Right renal cortex interstitium (tissue), 3 donors: Measurements from ENCODE around the gene OFD1. TPM values are rescaled to one million over a fixed set of nuclear protein-coding genes. Genes with fewer than 3 reads are reported as not detected.

Experiments
- DNase-seq, 3 donors: peaks; one replicate each; pipeline ENCODE4 v3.0.0-alpha.2; 2013; ENCODE audit warnings: low read depth in 3 of 3, low spot score in 2 of 3
- polyA plus RNA-seq, 3 donors: library from polyadenylated mRNA; unstranded; fragments of 120-200 nt; gene quantifications; one replicate each; pipeline ENCODE4 v1.2.1, GENCODE V29; 2013; ENCODE audit not compliant: insufficient read length in 3 of 3

Gene OFD1
- polyA plus RNA-seq, 3 donors, result 35.6 to 41.4 (median 35.8) TPM

DNA sequence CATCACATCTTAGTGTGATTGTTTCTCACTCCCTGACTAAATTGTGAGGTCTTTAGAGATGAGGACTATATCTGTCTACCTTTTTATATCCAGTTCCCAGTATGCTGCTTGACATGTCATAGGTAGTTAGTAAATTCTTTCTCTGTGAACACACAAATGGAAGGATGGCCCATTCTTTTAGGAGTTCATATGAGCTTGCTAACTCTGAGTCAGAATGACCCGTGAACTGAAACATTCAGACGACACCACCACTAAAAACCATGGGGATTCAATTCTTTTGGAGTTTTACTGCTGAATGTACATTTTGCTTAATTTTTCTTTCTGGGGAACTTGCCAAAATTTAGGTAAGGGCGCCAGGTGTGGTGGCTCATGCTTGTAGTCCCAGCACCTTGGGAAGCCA is 13.9 kb downstream of the OFD1 start:
- no peak for DNase-seq

DNA sequence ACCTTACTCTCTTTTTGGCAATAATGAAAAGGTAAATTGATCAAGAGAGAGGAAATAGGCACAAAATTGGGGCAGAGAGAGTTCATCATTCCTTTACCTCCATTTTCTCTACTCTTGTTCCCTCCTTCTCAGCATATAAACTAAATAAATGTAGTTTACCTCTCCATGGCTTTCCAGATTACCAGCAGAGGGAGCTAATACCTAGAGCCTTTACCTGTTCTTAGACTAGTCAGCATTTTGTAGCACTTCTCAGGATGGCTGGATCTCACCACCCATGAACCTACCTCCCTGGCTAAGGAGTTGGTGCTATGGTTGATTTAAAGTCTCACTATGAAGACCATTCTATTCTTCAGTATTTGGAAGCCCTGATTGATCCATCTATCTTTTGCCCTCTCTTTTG is 15.7 kb downstream of the OFD1 start:
- no peak for DNase-seq

DNA sequence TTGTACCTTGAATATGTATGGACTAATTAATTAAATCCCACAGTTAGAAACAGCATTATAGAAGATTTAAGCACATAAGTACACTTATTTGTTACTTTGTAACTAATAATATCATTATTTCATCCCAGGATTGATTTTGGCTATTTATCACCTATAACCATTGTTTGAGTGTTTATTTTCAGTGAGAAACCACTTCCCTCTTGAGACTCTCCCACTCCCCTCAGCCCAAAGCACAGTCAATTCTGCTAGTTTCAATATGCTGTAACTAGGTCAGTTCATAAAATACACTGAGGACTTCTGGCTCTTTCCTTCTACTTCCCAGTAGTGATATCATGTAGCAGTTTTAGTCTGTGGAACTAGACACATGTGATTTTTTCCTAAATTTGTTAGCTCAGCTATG is 16.3 kb downstream of the OFD1 start:
- no peak for DNase-seq

DNA sequence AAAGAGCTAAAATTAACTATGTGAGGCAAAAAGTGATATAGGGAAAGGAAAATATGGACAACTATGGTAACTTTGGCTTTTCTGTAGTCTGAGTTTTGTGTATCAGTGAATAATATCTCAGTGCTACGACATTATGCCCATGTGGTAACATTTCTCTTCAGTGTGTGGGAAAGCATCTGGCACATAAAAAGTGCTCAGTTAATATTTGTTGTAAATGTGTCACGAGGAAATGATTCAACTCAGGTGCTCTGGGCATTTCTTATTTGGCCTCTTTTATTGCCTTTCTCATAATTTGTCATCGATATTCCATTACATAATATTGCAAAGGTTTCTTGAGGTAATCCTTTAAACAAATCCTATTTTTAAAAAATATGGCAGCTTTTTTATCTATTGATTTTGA is 17.6 kb downstream of the OFD1 start:
- DNase-seq, result no peak

DNA sequence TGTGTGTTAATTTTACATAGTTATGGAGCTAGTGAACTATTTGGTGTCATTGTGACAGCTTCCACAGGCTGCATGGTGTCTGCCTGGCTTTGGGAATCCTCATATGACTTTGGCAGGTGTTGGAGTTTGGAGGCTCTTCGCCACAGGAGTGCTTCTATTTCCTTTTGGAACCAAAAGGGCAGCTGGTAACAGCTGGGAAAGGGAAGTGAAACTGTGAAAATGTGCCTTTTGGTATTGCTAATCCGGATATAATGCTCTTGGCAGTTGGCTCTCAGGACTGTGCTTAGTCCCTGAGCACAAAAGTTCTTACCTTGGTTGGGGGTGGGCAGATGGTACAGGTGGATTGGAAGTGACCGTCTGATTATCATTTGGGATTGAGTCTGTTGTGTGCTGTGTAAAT is 18.1 kb downstream of the OFD1 start:
- DNase-seq, result no peak

DNA sequence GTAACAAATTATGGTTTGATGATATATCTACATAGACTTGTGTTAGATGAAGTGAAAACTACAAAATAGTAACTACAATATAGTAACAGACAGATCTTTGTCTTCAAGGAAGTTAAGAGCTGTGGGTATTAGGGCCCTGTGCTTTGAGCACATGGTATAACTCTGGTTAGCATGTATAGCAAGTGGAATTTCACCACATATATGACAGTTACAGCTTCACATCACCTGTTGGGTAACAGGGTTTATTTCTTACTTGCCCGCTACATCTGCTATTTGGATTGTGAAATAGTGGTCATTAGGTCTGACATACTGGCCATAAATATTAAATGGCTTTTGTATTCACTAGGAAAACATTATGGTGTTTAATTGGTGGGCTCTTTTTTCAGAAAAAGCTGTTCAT is 20.2 kb downstream of the OFD1 start:
- no peak for DNase-seq

DNA sequence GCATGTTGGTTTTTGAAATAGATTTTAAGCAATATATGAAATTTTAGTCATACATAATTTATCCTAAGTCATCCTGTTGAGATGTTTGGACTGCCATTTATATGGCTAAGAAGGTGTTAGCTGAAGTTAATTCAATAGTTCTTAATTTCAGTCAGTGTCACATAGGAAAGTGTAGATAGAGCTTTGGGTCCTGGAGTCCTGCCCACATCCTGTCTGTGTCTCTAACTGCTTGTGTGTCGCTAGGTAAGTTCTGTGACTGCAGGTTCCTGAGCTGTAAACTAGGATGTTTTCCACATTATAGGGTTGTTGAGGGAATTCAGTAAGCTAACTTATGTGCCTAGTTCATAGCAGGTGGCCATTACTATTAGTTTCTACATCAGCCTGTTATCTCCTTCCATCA is 20.7 kb downstream of the OFD1 start:
- no peak for DNase-seq

DNA sequence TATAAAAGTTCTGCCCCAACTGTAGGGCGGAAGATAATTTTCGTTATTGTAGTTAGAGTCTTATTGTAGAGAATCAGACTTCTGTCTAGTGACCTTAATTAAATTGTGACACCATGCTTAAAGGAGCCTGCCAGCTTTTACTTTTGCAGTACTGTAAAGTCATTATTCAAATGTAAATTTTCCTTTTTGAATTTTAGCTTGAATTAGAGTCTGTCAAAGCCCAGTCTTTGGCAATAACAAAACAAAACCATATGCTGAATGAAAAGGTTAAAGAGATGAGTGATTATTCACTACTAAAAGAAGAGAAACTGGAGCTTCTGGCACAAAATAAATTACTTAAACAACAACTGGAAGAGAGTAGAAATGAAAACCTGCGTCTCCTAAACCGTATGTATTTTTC is 21.8 kb downstream of the OFD1 start:
- DNase-seq, result no peak

DNA sequence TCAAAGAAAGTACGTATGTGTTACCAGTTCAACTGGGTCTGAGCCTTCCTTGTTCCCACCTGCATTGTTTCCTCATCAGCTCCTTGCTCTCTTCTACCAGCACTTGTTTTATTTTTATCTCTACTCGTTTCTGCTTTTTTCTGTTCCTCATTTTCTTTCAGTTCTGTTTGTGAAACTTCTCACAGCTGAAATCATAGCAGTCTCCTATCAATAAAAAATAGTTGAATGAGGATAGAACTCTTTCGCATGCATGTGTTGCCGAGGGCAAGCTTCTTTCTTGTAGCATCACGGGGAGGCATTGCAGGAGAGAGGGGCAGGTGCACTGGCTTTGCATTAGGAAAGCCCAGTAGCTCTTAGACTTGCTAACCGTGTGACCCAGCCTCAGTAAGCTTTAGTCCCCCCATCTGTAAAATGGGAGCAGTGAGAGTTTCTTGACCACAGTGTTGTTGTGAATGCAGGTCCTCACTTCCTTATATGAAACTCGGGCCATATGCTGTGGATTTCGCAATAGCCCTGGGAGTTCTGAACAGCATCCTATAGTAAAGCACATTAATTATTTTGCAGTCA is 24.7 kb downstream of the OFD1 start:
- no peak for DNase-seq

DNA sequence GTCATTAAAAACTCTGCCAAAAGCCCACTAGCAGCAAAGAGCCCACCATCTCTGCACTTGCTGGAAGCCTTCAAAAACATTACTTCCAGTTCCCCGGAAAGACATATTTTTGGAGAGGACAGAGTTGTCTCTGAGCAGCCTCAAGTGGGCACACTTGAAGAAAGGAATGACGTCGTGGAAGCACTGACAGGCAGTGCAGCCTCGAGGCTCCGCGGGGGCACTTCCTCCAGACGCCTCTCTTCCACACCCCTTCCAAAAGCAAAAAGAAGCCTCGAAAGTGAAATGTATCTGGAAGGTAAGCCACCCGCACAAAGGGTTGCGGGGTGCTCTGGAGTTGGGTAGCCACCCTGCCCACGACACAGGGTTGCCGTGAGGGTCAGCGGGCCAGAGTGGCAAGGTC is 25.9 kb downstream of the OFD1 start:
- no peak for DNase-seq

DNA sequence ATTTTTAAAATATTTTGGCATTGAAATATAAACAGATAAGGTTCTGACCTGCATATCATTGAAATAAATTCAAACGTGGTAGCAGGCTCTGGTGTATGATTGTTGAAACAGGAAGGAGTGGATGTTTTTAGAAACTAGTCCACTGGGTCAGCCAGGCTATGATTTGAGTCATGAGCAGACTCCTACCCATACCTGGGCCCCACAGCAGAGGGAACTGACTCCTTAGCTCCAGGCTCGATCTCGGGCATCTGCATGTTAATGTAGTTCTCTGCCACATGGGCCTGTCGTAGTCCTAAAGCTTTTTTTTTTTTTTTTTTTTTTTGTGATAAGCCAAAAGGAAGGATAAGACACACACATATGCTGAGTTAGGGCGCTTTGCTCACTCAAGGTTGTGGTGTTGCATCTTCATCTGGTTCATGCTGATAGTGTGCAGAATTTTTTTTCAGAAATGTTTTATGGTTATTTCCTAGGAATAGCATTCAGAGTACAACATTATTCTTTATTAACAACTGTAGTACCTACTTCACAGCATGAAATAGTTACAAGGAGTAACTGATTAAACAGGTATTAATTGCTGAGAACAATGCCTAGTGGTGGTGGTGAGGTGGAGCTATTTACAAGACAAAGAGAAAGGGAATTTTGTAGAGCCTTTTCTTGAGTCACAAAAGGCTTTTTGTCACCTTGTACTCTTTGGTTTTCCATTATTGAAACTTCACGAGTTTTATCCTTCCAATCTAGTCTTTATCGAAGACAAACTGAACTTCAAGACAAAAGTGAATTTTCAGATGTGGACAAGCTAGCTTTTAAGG is 27.3 kb downstream of the OFD1 start:
- DNase-seq, result no peak

DNA sequence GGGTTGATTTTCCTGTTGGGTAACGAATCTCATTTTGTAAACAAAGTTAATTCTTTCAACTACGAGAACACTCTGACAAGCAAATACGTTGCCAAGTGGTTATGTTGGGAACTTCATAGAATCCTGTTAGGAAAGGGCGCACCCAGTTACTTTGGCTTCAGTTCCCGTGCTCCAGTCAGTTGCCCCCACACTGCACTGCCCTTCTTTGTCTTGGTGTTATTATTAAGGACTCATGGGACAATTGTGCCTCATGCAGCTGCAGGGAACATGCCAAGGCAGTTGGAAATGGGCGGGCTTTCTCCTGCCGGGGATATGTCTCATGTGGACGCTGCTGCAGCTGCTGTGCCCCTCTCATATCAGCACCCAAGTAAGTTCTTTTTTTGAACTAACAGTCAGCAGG is 28.9 kb downstream of the OFD1 start:
- no peak for DNase-seq

DNA sequence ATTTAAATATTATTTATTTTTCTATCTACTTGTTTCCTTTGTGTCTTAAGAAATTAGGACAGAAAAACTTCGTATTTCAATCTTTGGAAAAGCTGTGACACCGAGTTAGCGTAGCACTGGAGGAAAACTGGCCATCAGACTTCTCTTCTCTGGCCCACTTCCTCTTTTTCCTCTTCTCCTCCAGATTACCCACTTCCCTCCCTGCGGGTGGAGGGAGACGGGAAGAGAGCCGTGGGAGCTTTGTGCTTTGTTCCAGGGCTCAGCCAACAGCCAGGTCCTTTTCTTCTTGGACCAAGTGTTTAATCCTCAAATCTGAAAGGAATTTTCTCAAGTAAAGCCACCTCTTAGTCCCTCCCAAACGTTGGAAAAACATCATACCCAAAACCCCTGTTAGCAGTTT is 29.7 kb downstream of the OFD1 start:
- DNase-seq, result no peak

DNA sequence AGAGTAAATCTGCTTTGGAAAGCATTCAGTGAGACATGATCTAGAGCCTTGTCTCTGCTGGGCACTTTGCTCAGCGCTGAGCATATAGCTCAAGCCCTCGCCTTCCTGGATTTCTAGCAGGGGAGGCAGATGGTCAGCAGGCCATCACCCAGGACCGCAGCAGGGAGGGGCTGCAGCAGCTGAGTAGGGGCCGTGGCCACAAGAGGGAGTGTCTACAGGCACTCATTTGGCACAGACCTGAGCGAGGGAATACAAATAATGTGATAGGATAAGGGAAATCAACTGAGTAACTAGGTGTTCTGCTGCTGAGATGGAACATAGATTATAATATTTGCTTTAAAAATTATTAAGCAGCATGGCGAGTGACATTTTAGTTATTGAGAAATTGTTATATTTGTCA is 30.2 kb downstream of the OFD1 start:
- no peak for DNase-seq

DNA sequence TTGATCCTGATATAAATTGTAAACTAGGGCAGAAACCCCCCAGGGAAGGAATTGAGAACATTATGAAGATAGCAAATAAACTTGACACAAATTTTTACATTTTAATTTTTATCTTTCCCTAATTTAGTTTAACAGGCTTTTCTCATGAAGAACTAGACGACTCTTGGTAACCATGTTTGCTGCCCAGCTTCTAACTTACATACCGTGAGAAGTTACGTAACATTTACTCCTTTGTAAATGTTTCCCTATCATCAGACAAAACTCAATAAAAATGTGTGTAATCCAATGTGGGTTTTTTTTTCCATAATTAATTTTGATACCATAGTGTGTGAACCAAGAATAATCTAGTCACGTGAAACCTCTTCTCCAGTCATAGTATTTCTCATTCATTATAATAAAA is 34.4 kb downstream of the OFD1 start:
- no peak for DNase-seq

DNA sequence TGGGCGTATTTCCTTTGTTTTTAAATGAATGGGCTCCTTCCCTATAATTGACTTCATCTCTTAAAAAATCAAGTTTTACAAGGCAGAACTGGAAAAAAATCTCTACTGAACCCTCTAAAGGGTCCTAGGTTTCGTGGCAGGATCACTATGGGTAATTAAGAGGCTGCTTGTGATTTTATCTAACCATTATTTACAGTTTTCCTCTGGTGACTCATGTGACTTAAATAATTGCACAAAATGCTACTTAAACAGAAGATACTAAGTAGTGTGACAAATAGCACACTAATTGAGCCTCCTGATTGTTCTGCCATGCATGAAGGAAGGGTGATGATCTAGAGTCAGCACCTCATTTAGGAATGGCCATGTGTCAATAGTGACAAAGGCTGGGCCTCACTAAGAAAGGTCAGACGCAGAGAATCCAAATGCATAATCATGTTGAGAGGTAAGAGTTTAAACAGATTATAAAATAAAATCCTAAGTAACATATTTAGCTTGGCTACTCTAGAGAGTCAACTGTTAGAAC is 35.5 kb downstream of the OFD1 start:
- no peak for DNase-seq

DNA sequence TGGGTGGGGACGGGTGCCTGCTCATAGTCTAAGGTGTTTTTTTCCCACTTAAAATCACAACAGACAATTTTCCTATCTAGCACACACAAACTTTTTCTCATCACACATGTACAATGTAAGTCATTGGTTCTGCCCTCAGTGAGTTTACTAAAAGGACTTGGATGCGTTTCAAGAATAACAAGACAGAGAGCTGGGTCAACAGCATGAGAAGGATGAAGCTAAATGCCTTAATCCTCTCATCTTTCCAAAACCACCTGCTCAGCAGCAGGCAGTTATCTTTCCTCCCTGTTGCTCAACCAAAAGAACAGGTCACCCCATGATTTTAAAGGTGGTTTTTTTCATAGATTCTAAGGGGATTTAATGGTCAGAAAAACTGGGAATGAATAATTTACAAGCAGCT is 40.1 kb downstream of the OFD1 start:
- DNase-seq, result no peak

DNA sequence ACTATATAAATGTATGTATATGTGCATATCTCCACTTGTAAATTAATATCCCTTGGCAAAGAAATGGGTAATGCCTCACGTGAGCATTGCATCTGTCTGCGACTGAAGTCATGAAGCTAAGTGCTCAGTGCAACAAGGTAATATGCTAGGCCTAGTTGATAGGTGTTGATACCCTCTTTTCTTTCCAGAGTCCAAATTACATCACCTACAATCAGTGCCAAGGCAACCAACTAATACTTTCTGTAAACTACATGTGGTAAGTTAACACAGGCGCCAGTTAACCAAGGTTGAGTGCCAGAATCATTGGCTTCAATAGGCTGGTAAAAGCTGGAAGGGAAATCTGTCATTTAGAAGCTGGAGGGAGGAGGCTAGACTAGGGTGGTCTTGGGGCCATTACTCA is 41.3 kb downstream of the OFD1 start:
- no peak for DNase-seq

DNA sequence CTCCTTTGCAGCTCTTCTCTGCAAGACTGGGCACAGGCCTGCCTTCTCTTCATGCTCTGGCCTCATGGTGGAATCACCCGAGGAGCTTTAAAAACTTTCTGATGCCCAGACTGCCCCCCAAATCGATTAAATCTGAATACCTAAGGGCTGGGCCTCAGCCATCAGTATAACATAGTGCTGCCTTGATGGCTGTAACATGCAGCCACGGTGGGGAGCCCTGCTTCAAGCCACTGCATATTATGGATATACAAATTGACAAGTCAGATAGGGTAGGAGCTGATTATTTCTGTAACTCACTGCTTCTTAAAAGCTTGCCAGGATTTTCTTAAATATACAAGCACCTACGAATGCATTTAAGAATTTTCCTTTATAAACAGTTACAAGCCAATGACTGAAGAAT is 41.8 kb downstream of the OFD1 start:
- DNase-seq, result no peak

DNA sequence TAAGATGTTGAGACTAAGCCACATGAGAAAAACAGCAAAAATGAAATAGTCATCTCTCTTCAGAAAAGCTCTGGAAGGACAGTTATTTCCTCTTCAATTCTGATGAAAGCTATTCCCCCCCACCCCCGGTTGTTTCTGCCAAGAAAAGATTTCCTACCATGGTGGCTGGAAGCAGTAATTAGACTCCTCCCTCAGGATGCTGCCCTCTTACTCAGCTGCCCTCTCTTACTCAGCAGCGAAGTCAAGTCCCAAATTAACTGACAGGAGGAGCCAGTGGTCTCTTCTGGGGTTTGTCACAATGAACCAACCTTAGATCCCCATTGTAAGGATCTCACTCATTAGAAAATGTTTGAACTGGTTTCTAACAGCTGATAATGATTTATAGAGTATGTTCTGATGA is 44.4 kb downstream of the OFD1 start:
- DNase-seq, result no peak

DNA sequence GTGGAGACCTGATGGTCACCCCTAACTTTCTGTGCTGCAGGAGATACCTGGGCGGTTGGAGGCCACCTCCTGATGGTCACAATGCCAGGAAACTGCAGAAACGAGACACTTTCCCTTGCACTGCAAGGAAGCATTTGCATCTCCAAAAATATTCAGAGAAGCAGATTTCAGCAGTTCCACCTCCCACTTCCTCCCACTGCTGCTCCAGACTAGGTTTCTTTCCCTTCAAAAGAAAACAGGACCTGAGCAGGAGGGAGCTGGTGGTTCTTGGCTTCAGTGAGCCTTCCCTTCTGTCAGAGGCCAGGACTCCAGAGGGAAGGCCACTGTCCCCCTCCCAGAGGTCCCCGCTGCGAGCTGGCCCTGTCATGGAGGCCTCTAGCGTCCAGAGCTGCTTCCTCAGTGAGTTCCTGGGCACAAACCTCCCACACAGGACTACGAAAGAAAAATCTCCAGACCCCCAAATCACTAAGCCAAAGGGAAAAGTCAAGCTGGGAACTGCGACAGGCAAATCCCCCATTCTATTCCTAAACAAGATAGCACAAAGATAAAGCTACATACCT is 46.4 kb downstream of the OFD1 start:
- DNase-seq, result no peak

DNA sequence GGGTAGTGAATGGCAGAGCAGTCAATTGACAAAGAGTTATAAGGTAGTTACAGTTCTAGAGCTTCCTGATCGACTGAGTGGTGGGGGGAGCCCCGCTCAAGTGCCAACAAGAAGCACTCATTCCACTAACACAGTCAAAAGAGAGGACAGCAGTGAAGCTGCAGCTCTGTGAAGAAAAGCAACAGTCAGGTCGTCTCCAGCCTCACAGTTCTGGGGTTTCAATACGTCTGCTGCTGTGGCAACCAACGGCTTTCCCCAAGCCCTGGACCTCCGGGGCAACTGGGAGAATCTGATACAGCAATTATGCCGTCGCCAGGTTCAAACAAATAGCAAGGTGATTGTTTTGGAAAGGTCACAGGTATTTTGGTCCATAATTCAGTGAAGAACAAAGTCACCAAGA is 51.5 kb downstream of the OFD1 start:
- no peak for DNase-seq
